ENCODE measurements around the gene PRKCA.

PRKCA gene

DNA sequence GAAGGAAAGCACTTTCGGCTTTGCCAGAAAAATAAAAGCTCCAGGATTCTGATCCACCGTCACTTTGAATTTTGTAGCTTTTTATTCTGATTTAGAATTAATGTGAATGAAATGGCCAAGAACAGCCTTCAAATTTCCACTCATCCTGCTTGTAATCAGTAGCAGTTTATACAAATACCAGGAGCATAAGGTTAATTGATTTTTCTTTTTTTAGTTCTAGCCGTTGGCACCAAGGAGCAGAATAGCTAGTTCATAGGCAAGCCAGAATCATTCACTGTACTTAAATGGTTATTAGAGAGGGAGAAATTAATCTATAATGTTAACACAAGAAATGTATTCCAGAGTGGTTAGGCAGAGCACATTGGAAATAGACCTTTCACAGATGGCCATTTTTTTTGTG is 491.4 kb downstream of the PRKCA start:
- no peak overlapping the region for H3K18ac ChIP-seq (ENCODE audit: low read length)
- H3K79me1 ChIP-seq (ENCODE audit: low read length): no peaks in the 10 kb centered on the region
- no peak overlapping the region for H3K4me2 ChIP-seq (ENCODE audit: low read length)
- no peak overlapping the region for H4K12ac ChIP-seq (ENCODE audit: low read depth, low read length)
- no peak overlapping the region for H3K4me3 ChIP-seq (ENCODE audit: low read depth, low read length)
- H3K9ac ChIP-seq (ENCODE audit: low read length): no peak overlapping the region
- no peak overlapping the region for H2AK5ac ChIP-seq (ENCODE audit: low read length)
- H3K27me3 ChIP-seq (ENCODE audit: insufficient read depth, low read length): no peaks in the 10 kb centered on the region
- no peak overlapping the region for H2BK5ac ChIP-seq (ENCODE audit: low read depth, low read length, poor library complexity)
- no peak overlapping the region for H3K4ac ChIP-seq (ENCODE audit: low read depth, low read length)
- H3K14ac ChIP-seq (ENCODE audit: low read length): no peak overlapping the region
- peaks cover 3% of the 10 kb centered on the region for H3K9me3 ChIP-seq (ENCODE audit: insufficient read depth, low read depth, low read length)
- no peaks in the 10 kb centered on the region for H3K79me2 ChIP-seq (ENCODE audit: control insufficient read depth, insufficient read depth, low read length, poor library complexity)
- H2BK120ac ChIP-seq (ENCODE audit: insufficient read depth, low read length, poor library complexity): no peak overlapping the region
- H2BK12ac ChIP-seq (ENCODE audit: low read length): no peak overlapping the region
- WGBS (ENCODE audit: extremely low coverage, insufficient coverage, insufficient read length): no CpG with 5 or more reads among the region's 3 CpGs
- no peak overlapping the region for H4K91ac ChIP-seq (ENCODE audit: low read depth, low read length)
- no peak overlapping the region for H3K27ac ChIP-seq (ENCODE audit: low read depth, low read length)
- H4K8ac ChIP-seq (ENCODE audit: low read depth, low read length): no peak overlapping the region
- H3K23ac ChIP-seq (ENCODE audit: low read length): no peak overlapping the region
- no peak overlapping the region for H2AFZ ChIP-seq (ENCODE audit: insufficient read depth, low read length, poor library complexity)
- no peaks in the 10 kb centered on the region for H3K36me3 ChIP-seq (ENCODE audit: control insufficient read depth in 1 of 2, insufficient read depth in 2 of 2, low read length in 2 of 2)
- no peaks in the 10 kb centered on the region for H3K4me1 ChIP-seq (ENCODE audit: control insufficient read depth in 1 of 2, insufficient read depth in 2 of 2, low read length in 2 of 2)
- no peak for DNase-seq

DNA sequence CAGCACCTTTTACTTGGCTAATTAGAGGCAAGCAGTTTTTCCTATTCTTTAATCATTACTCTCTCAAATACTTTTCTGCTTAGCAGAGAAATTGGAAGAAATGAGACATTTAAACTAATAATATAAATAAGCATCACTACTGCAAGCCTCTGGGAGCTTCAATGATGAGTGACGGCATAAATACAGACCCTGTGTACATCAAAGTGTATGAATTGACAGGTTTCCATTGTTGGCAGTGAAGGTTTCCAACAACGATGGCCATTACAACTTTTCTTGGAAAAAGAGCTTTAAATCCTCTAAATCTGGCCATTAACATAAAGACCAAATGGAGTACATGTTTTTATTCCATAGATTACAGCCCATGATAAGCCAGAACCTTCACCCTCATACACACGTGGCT is 493.1 kb downstream of the PRKCA start:
- Histone ChIP-seq H3K27ac (ENCODE audit: low read depth, low read length) (no peak overlapping the region), H3K79me1 (ENCODE audit: low read length) (no peaks in the 10 kb centered on the region), H3K4me1 (ENCODE audit: control insufficient read depth in 1 of 2, insufficient read depth in 2 of 2, low read length in 2 of 2) (no peaks in the 10 kb centered on the region), H2BK5ac (ENCODE audit: low read depth, low read length, poor library complexity) (no peak overlapping the region), H3K4ac (ENCODE audit: low read depth, low read length) (no peak overlapping the region), H3K9me3 (ENCODE audit: insufficient read depth, low read depth, low read length) (peaks cover 3% of the 10 kb centered on the region), H3K79me2 (ENCODE audit: control insufficient read depth, insufficient read depth, low read length, poor library complexity) (no peaks in the 10 kb centered on the region), H3K23ac (ENCODE audit: low read length) (no peak overlapping the region), H3K27me3 (ENCODE audit: insufficient read depth, low read length) (no peaks in the 10 kb centered on the region), H4K8ac (ENCODE audit: low read depth, low read length) (no peak overlapping the region), H2AK5ac (ENCODE audit: low read length) (no peak overlapping the region), H3K9ac (ENCODE audit: low read length) (no peak overlapping the region), H3K18ac (ENCODE audit: low read length) (no peak overlapping the region), H4K91ac (ENCODE audit: low read depth, low read length) (no peak overlapping the region), H3K4me3 (ENCODE audit: low read depth, low read length) (no peak overlapping the region), H2BK12ac (ENCODE audit: low read length) (no peak overlapping the region), H3K14ac (ENCODE audit: low read length) (no peak overlapping the region), H3K4me2 (ENCODE audit: low read length) (no peak overlapping the region), H2BK120ac (ENCODE audit: insufficient read depth, low read length, poor library complexity) (no peak overlapping the region), H3K36me3 (ENCODE audit: control insufficient read depth in 1 of 2, insufficient read depth in 2 of 2, low read length in 2 of 2) (no peaks in the 10 kb centered on the region), H2AFZ (ENCODE audit: insufficient read depth, low read length, poor library complexity) (no peak overlapping the region), H4K12ac (ENCODE audit: low read depth, low read length) (no peak overlapping the region)
- WGBS (ENCODE audit: extremely low coverage, insufficient coverage, insufficient read length): no CpG with 5 or more reads among the region's 3 CpGs
- no peak for DNase-seq

DNA sequence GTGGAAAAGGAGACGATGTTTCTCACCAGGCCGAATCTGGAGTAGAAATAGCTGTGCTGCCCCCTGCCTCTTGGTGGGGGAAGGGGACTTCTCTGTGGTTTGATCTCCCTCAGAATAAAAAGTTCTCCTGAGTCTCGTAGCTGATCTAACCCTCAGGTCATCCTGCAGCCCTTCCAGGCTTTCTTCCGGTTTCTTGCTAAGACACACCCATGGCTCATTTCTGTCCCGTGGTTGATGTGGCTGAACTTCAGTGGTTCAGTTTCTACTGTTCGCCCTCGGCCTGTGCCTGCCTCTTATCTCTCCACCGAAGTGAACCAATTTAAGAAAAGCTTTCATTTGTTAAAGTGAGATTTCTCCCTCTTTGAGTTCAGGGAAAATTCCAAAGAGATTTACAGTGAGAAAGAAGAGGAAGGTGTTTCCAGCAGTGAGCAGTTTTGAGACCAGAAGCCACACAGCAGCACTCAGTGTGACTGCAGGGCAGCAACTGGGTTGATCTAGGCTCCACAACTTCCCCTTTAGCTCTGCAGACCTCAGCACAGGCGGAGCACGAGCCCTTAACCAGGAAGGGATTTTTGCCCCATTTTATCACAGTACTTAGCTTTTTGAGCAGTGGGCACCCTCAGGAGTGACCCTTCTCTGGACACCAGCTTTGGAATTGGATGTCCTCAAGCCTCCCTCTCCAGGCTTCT is 497.6 kb downstream of the PRKCA start:
- Histone ChIP-seq H3K27ac (ENCODE audit: low read depth, low read length) (no peak overlapping the region), H2BK120ac (ENCODE audit: insufficient read depth, low read length, poor library complexity) (no peak overlapping the region), H4K91ac (ENCODE audit: low read depth, low read length) (no peak overlapping the region), H2BK5ac (ENCODE audit: low read depth, low read length, poor library complexity) (no peak overlapping the region), H3K4me1 (ENCODE audit: control insufficient read depth in 1 of 2, insufficient read depth in 2 of 2, low read length in 2 of 2) (no peaks in the 10 kb centered on the region), H3K79me1 (ENCODE audit: low read length) (no peaks in the 10 kb centered on the region), H4K8ac (ENCODE audit: low read depth, low read length) (no peak overlapping the region), H2AFZ (ENCODE audit: insufficient read depth, low read length, poor library complexity) (no peak overlapping the region), H2AK5ac (ENCODE audit: low read length) (no peak overlapping the region), H3K4me3 (ENCODE audit: low read depth, low read length) (no peak overlapping the region), H3K18ac (ENCODE audit: low read length) (no peak overlapping the region), H2BK12ac (ENCODE audit: low read length) (no peak overlapping the region), H3K9ac (ENCODE audit: low read length) (no peak overlapping the region), H3K4me2 (ENCODE audit: low read length) (no peak overlapping the region), H3K4ac (ENCODE audit: low read depth, low read length) (no peak overlapping the region), H3K23ac (ENCODE audit: low read length) (no peak overlapping the region), H3K36me3 (ENCODE audit: control insufficient read depth in 1 of 2, insufficient read depth in 2 of 2, low read length in 2 of 2) (no peaks in the 10 kb centered on the region), H3K9me3 (ENCODE audit: insufficient read depth, low read depth, low read length) (peaks cover 3% of the 10 kb centered on the region), H4K12ac (ENCODE audit: low read depth, low read length) (no peak overlapping the region), H3K14ac (ENCODE audit: low read length) (no peak overlapping the region), H3K27me3 (ENCODE audit: insufficient read depth, low read length) (no peaks in the 10 kb centered on the region), H3K79me2 (ENCODE audit: control insufficient read depth, insufficient read depth, low read length, poor library complexity) (no peaks in the 10 kb centered on the region)
- no peak for DNase-seq
- no CpG with 5 or more reads among the region's 10 CpGs for WGBS (ENCODE audit: extremely low coverage, insufficient coverage, insufficient read length)

DNA sequence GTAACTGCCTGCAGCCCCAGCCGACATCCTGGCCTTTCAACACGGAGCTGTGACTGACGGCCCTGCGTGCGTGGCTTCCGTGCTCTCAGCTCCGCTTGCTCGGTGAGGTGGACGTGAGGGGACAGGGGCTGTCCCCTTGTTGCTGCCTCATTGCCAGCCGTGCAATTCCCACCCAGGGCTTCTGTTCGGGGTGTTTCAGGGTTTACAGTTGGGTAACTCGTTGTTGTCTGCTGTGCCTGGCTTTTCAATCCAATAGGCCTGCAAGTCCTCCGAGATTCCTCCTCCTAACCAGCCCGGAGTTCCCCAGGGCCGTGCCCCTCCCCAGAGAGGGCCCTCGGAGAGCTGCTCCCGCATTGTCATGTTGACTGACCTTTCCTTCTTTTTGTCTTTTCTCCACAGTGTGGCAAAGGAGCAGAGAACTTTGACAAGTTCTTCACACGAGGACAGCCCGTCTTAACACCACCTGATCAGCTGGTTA is 501.1 kb downstream of the PRKCA start:
- Histone ChIP-seq H3K23ac (ENCODE audit: low read length) (no peak overlapping the region), H3K79me2 (ENCODE audit: control insufficient read depth, insufficient read depth, low read length, poor library complexity) (no peaks in the 10 kb centered on the region), H3K4ac (ENCODE audit: low read depth, low read length) (no peak overlapping the region), H3K27ac (ENCODE audit: low read depth, low read length) (no peak overlapping the region), H3K14ac (ENCODE audit: low read length) (no peak overlapping the region), H3K9ac (ENCODE audit: low read length) (no peak overlapping the region), H4K91ac (ENCODE audit: low read depth, low read length) (no peak overlapping the region), H2BK5ac (ENCODE audit: low read depth, low read length, poor library complexity) (no peak overlapping the region), H4K8ac (ENCODE audit: low read depth, low read length) (no peak overlapping the region), H2AK5ac (ENCODE audit: low read length) (no peak overlapping the region), H2BK12ac (ENCODE audit: low read length) (no peak overlapping the region), H3K4me2 (ENCODE audit: low read length) (no peak overlapping the region), H3K9me3 (ENCODE audit: insufficient read depth, low read depth, low read length) (no peaks in the 10 kb centered on the region), H2AFZ (ENCODE audit: insufficient read depth, low read length, poor library complexity) (no peak overlapping the region), H3K27me3 (ENCODE audit: insufficient read depth, low read length) (no peaks in the 10 kb centered on the region), H3K18ac (ENCODE audit: low read length) (no peak overlapping the region), H3K4me3 (ENCODE audit: low read depth, low read length) (no peak overlapping the region), H2BK120ac (ENCODE audit: insufficient read depth, low read length, poor library complexity) (no peak overlapping the region), H4K12ac (ENCODE audit: low read depth, low read length) (no peak overlapping the region), H3K4me1 (ENCODE audit: control insufficient read depth in 1 of 2, insufficient read depth in 2 of 2, low read length in 2 of 2) (no peaks in the 10 kb centered on the region), H3K79me1 (ENCODE audit: low read length) (no peaks in the 10 kb centered on the region), H3K36me3 (ENCODE audit: control insufficient read depth in 1 of 2, insufficient read depth in 2 of 2, low read length in 2 of 2) (no peaks in the 10 kb centered on the region)
- no peak for DNase-seq
- no CpG with 5 or more reads among the region's 19 CpGs for WGBS (ENCODE audit: extremely low coverage, insufficient coverage, insufficient read length)

Data from trophoblast cell (in vitro differentiated cells and primary cell).